HEK293 (cell line): ENCODE measurements around the gene WDSUB1.

Experiments
- BCL11A ChIP-seq: fragments of 450-650 bp; formaldehyde crosslinking; IDR thresholded peaks from 2 replicates; pipeline ENCODE4 v1.5.1; 2016; ENCODE audit warnings: low read depth, missing biosample characterization, missing genetic modification characterization
- GLIS2 ChIP-seq: fragments of 450-650 bp; formaldehyde crosslinking; IDR thresholded peaks from 2 replicates; pipeline ENCODE4 v1.5.1; 2016; ENCODE audit warnings: missing biosample characterization, missing genetic modification characterization
- KLF10 ChIP-seq: fragments of 450-650 bp; IDR thresholded peaks from 2 replicates; pipeline ENCODE4 v1.5.1; 2018; ENCODE audit warnings: missing biosample characterization, mild to moderate bottlenecking, missing genetic modification characterization
- KLF16 ChIP-seq: fragments of 450-650 bp; formaldehyde crosslinking; IDR thresholded peaks from 2 replicates; pipeline ENCODE4 v1.5.1; 2017; ENCODE audit warnings: missing biosample characterization, missing genetic modification characterization
- KLF7 ChIP-seq: fragments of 450-650 bp; formaldehyde crosslinking; IDR thresholded peaks from 2 replicates; pipeline ENCODE4 v1.5.1; 2016; ENCODE audit warnings: missing biosample characterization, missing genetic modification characterization, borderline replicate concordance
- RBAK ChIP-seq: fragments of 450-650 bp; formaldehyde crosslinking; IDR thresholded peaks from 2 replicates; pipeline ENCODE4 v1.5.1; 2016; ENCODE audit warnings: missing biosample characterization, missing genetic modification characterization
- SCRT1 ChIP-seq: fragments of 450-650 bp; formaldehyde crosslinking; IDR thresholded peaks from 2 replicates; pipeline ENCODE4 v1.5.1; 2016; ENCODE audit warnings: missing biosample characterization, missing genetic modification characterization, borderline replicate concordance
- SP2 ChIP-seq: fragments of 450-650 bp; formaldehyde crosslinking; IDR thresholded peaks from 2 replicates; pipeline ENCODE4 v1.5.1; 2016; ENCODE audit warnings: missing biosample characterization, missing genetic modification characterization
- YY2 ChIP-seq: fragments of 450-650 bp; formaldehyde crosslinking; IDR thresholded peaks from 2 replicates; pipeline ENCODE4 v1.5.1; 2016; ENCODE audit warnings: missing biosample characterization, missing genetic modification characterization
- ZBTB48 ChIP-seq: fragments of 450-650 bp; formaldehyde crosslinking; IDR thresholded peaks from 2 replicates; pipeline ENCODE4 v1.5.1; 2016; ENCODE audit warnings: missing biosample characterization, missing genetic modification characterization
- ZBTB7A ChIP-seq: fragments of 450-650 bp; formaldehyde crosslinking; IDR thresholded peaks from 2 replicates; pipeline ENCODE4 v1.5.1; 2016; ENCODE audit warnings: low read depth, missing biosample characterization, missing genetic modification characterization
- ZBTB8A ChIP-seq: fragments of 450-650 bp; formaldehyde crosslinking; IDR thresholded peaks from 2 replicates; pipeline ENCODE4 v1.5.1; 2016; ENCODE audit warnings: missing biosample characterization, missing genetic modification characterization
- ZFP3 ChIP-seq: fragments of 450-650 bp; formaldehyde crosslinking; IDR thresholded peaks from 2 replicates; pipeline ENCODE4 v1.5.1; 2016; ENCODE audit warnings: low read depth, missing biosample characterization, missing genetic modification characterization
- ZNF138 ChIP-seq: fragments of 450-650 bp; formaldehyde crosslinking; IDR thresholded peaks from 2 replicates; pipeline ENCODE4 v1.5.1; 2016; ENCODE audit warnings: missing biosample characterization, missing genetic modification characterization, borderline replicate concordance
- ZNF16 ChIP-seq: fragments of 450-650 bp; formaldehyde crosslinking; IDR thresholded peaks from 2 replicates; pipeline ENCODE4 v1.5.1; 2016; ENCODE audit warnings: low read depth, missing biosample characterization, missing genetic modification characterization
- ZNF214 ChIP-seq: fragments of 450-650 bp; formaldehyde crosslinking; IDR thresholded peaks from 2 replicates; pipeline ENCODE4 v1.5.1; 2017; ENCODE audit warnings: missing biosample characterization, mild to moderate bottlenecking, missing genetic modification characterization, borderline replicate concordance
- ZNF37A ChIP-seq: fragments of 450-650 bp; IDR thresholded peaks from 2 replicates; pipeline ENCODE4 v1.5.1; 2018; ENCODE audit warnings: missing biosample characterization, missing genetic modification characterization
- ZNF426 ChIP-seq: fragments of 450-650 bp; formaldehyde crosslinking; IDR thresholded peaks from 2 replicates; pipeline ENCODE4 v1.5.1; 2017; ENCODE audit warnings: missing biosample characterization, missing genetic modification characterization, mild to moderate bottlenecking, inconsistent platforms, moderate library complexity
- ZNF433 ChIP-seq: fragments of 450-650 bp; formaldehyde crosslinking; IDR thresholded peaks from 2 replicates; pipeline ENCODE4 v1.5.1; 2016; ENCODE audit warnings: missing biosample characterization, missing genetic modification characterization, low read depth
- ZNF473 ChIP-seq: fragments of 450-650 bp; formaldehyde crosslinking; IDR thresholded peaks from 2 replicates; pipeline ENCODE4 v1.5.1; 2017; ENCODE audit warnings: missing biosample characterization, missing genetic modification characterization
- ZNF701 ChIP-seq: fragments of 450-650 bp; formaldehyde crosslinking; IDR thresholded peaks from 2 replicates; pipeline ENCODE4 v1.5.1; 2016; ENCODE audit warnings: missing biosample characterization, missing genetic modification characterization
- ZNF747 ChIP-seq: fragments of 450-650 bp; formaldehyde crosslinking; IDR thresholded peaks from 2 replicates; pipeline ENCODE4 v1.5.1; 2016; ENCODE audit warnings: missing biosample characterization, missing genetic modification characterization
- ZSCAN23 ChIP-seq: fragments of 450-650 bp; formaldehyde crosslinking; IDR thresholded peaks from 2 replicates; pipeline ENCODE4 v1.5.1; 2016; ENCODE audit warnings: missing biosample characterization, missing genetic modification characterization
- TF ChIP-seq, protein P1 (sequence below): fragments of 450-650 bp; formaldehyde crosslinking; IDR thresholded peaks from 2 replicates; pipeline ENCODE4 v1.5.1; 2016; ENCODE audit warnings: missing biosample characterization, missing genetic modification characterization
- TF ChIP-seq, protein P2 (sequence below): fragments of 450-650 bp; formaldehyde crosslinking; IDR thresholded peaks from 2 replicates; pipeline ENCODE4 v1.5.1; 2016; ENCODE audit warnings: missing biosample characterization, missing genetic modification characterization, low read depth
- TF ChIP-seq, protein P3 (sequence below): fragments of 450-650 bp; formaldehyde crosslinking; IDR thresholded peaks from 2 replicates; pipeline ENCODE4 v1.5.1; 2017; ENCODE audit warnings: missing biosample characterization, missing genetic modification characterization
- TF ChIP-seq, protein P4 (sequence below): fragments of 450-650 bp; formaldehyde crosslinking; IDR thresholded peaks from 2 replicates; pipeline ENCODE4 v1.5.1; 2016; ENCODE audit warnings: missing biosample characterization, missing genetic modification characterization
- TF ChIP-seq, protein P5 (sequence below): fragments of 450-650 bp; formaldehyde crosslinking; IDR thresholded peaks from 2 replicates; pipeline ENCODE4 v1.5.1; 2016; ENCODE audit warnings: missing biosample characterization, missing genetic modification characterization
- TF ChIP-seq, protein P6 (sequence below): fragments of 450-650 bp; formaldehyde crosslinking; IDR thresholded peaks from 2 replicates; pipeline ENCODE4 v1.5.1; 2017; ENCODE audit warnings: missing biosample characterization, missing genetic modification characterization
- TF ChIP-seq, protein P7 (sequence below): fragments of 450-650 bp; formaldehyde crosslinking; IDR thresholded peaks from 2 replicates; pipeline ENCODE4 v1.5.1; 2016; ENCODE audit warnings: missing biosample characterization, missing genetic modification characterization

The WDSUB1 gene

DNA sequence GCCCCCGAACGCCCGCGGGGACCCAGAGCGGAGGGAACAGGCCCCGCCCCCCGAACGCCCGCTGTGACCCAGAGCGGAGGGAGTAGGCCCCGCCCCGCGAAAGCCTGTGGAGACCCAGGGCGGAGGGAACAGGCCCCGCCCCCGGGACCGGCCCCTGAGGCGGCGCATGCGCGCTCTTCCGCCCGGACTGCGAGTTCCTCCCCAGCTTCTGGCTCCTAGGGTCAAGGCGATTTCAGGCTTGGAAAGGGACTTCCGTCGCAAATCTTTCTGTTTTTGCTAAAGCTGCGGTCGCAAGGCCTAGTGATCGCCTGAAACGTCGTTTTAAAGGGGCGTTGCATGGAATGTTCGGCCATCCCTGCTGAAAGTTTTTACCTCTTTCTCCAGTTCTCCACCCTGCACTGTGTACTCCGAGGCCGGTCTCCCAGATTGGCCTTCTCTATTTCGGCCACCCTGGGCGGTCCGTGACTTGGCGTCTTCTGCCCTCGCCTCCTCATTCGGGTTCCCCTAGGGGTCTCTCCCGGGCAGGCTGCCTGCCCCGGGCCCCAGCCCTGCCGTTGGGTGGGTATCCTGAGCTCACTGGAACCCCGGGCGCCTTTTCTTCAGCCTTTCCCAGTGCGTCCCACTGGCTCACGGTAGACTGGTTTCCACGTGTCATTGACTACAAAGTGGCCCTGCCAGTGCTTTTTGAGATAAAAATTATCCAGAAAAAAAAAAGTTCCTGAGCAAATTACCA, 372 bp upstream of the WDSUB1 start (continued):
- TF ChIP-seq, protein P1, sequence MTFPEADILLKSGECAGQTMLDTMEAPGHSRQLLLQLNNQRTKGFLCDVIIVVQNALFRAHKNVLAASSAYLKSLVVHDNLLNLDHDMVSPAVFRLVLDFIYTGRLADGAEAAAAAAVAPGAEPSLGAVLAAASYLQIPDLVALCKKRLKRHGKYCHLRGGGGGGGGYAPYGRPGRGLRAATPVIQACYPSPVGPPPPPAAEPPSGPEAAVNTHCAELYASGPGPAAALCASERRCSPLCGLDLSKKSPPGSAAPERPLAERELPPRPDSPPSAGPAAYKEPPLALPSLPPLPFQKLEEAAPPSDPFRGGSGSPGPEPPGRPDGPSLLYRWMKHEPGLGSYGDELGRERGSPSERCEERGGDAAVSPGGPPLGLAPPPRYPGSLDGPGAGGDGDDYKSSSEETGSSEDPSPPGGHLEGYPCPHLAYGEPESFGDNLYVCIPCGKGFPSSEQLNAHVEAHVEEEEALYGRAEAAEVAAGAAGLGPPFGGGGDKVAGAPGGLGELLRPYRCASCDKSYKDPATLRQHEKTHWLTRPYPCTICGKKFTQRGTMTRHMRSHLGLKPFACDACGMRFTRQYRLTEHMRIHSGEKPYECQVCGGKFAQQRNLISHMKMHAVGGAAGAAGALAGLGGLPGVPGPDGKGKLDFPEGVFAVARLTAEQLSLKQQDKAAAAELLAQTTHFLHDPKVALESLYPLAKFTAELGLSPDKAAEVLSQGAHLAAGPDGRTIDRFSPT (tag by site-specific recombination) = no peak
- TF ChIP-seq KLF7 (tag by site-specific recombination) = no peak
- no peak for TF ChIP-seq ZNF214 (tag by site-specific recombination)
- TF ChIP-seq ZNF426 = no peak
- TF ChIP-seq YY2 (tag by site-specific recombination) = no peak
- 0 out of 2 replicates have a peak, but pooled peaks have one; percentile 11 for TF ChIP-seq BCL11A (tag by site-specific recombination)
- TF ChIP-seq ZBTB7A (tag by site-specific recombination) = no peak
- TF ChIP-seq, protein P2, sequence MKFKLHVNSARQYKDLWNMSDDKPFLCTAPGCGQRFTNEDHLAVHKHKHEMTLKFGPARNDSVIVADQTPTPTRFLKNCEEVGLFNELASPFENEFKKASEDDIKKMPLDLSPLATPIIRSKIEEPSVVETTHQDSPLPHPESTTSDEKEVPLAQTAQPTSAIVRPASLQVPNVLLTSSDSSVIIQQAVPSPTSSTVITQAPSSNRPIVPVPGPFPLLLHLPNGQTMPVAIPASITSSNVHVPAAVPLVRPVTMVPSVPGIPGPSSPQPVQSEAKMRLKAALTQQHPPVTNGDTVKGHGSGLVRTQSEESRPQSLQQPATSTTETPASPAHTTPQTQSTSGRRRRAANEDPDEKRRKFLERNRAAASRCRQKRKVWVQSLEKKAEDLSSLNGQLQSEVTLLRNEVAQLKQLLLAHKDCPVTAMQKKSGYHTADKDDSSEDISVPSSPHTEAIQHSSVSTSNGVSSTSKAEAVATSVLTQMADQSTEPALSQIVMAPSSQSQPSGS (tag by site-specific recombination) = no peak
- peak; percentile 67 for TF ChIP-seq GLIS2
- TF ChIP-seq ZNF473 = no peak
- TF ChIP-seq KLF16 (tag by site-specific recombination) = no peak
- peak; percentile 9; the same call in 1 of the 2 replicates for TF ChIP-seq ZBTB8A (tag by site-specific recombination)
- TF ChIP-seq, protein P3, sequence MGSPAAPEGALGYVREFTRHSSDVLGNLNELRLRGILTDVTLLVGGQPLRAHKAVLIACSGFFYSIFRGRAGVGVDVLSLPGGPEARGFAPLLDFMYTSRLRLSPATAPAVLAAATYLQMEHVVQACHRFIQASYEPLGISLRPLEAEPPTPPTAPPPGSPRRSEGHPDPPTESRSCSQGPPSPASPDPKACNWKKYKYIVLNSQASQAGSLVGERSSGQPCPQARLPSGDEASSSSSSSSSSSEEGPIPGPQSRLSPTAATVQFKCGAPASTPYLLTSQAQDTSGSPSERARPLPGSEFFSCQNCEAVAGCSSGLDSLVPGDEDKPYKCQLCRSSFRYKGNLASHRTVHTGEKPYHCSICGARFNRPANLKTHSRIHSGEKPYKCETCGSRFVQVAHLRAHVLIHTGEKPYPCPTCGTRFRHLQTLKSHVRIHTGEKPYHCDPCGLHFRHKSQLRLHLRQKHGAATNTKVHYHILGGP (tag by site-specific recombination) = no peak
- TF ChIP-seq ZFP3 (tag by site-specific recombination) = no peak
- TF ChIP-seq ZNF37A (tag by site-specific recombination) = no peak
- no peak for TF ChIP-seq ZNF433
- 0 out of 2 replicates have a peak, but pooled peaks have one; percentile 6 for TF ChIP-seq KLF10
- TF ChIP-seq, protein P4, sequence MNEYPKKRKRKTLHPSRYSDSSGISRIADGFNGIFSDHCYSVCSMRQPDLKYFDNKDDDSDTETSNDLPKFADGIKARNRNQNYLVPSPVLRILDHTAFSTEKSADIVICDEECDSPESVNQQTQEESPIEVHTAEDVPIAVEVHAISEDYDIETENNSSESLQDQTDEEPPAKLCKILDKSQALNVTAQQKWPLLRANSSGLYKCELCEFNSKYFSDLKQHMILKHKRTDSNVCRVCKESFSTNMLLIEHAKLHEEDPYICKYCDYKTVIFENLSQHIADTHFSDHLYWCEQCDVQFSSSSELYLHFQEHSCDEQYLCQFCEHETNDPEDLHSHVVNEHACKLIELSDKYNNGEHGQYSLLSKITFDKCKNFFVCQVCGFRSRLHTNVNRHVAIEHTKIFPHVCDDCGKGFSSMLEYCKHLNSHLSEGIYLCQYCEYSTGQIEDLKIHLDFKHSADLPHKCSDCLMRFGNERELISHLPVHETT (tag by site-specific recombination) = no peak
- peak; percentile 74 for TF ChIP-seq SP2 (tag by site-specific recombination)
- TF ChIP-seq, protein P5, sequence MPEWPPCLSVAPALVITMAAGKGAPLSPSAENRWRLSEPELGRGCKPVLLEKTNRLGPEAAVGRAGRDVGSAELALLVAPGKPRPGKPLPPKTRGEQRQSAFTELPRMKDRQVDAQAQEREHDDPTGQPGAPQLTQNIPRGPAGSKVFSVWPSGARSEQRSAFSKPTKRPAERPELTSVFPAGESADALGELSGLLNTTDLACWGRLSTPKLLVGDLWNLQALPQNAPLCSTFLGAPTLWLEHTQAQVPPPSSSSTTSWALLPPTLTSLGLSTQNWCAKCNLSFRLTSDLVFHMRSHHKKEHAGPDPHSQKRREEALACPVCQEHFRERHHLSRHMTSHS (tag by site-specific recombination) = no peak
- TF ChIP-seq ZNF16 (tag by site-specific recombination) = no peak
- TF ChIP-seq ZNF701 (tag by site-specific recombination) = no peak
- TF ChIP-seq, protein P6, sequence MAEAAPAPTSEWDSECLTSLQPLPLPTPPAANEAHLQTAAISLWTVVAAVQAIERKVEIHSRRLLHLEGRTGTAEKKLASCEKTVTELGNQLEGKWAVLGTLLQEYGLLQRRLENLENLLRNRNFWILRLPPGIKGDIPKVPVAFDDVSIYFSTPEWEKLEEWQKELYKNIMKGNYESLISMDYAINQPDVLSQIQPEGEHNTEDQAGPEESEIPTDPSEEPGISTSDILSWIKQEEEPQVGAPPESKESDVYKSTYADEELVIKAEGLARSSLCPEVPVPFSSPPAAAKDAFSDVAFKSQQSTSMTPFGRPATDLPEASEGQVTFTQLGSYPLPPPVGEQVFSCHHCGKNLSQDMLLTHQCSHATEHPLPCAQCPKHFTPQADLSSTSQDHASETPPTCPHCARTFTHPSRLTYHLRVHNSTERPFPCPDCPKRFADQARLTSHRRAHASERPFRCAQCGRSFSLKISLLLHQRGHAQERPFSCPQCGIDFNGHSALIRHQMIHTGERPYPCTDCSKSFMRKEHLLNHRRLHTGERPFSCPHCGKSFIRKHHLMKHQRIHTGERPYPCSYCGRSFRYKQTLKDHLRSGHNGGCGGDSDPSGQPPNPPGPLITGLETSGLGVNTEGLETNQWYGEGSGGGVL (tag by site-specific recombination) = no peak
- TF ChIP-seq, protein P7, sequence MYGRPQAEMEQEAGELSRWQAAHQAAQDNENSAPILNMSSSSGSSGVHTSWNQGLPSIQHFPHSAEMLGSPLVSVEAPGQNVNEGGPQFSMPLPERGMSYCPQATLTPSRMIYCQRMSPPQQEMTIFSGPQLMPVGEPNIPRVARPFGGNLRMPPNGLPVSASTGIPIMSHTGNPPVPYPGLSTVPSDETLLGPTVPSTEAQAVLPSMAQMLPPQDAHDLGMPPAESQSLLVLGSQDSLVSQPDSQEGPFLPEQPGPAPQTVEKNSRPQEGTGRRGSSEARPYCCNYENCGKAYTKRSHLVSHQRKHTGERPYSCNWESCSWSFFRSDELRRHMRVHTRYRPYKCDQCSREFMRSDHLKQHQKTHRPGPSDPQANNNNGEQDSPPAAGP (tag by site-specific recombination) = no peak
- no peak for TF ChIP-seq ZNF138 (tag by site-specific recombination)
- no peak for TF ChIP-seq RBAK (tag by site-specific recombination)
- peak; percentile 76 for TF ChIP-seq ZBTB48 (tag by site-specific recombination)
- no peak for TF ChIP-seq ZNF747 (tag by site-specific recombination)
- TF ChIP-seq SCRT1 = no peak
- no peak for TF ChIP-seq ZSCAN23 (tag by site-specific recombination)
